ENCODE data around the gene MRPS22. TPM values are rescaled to one million over a fixed set of nuclear protein-coding genes. Genes with fewer than 3 reads are reported as not detected.

MRPS22 gene
- total and polyA plus RNA-seq, 9 of the 15 experiments (the other 6 are each of a cell fraction or from before 2014, with no cell fraction given): 148 to 397 (median 229) TPM

GRCh38 chr3:139339219-139339906 lies 4.5 kb upstream of the MRPS22 start (continued):
- TF ChIP-seq, protein P1, sequence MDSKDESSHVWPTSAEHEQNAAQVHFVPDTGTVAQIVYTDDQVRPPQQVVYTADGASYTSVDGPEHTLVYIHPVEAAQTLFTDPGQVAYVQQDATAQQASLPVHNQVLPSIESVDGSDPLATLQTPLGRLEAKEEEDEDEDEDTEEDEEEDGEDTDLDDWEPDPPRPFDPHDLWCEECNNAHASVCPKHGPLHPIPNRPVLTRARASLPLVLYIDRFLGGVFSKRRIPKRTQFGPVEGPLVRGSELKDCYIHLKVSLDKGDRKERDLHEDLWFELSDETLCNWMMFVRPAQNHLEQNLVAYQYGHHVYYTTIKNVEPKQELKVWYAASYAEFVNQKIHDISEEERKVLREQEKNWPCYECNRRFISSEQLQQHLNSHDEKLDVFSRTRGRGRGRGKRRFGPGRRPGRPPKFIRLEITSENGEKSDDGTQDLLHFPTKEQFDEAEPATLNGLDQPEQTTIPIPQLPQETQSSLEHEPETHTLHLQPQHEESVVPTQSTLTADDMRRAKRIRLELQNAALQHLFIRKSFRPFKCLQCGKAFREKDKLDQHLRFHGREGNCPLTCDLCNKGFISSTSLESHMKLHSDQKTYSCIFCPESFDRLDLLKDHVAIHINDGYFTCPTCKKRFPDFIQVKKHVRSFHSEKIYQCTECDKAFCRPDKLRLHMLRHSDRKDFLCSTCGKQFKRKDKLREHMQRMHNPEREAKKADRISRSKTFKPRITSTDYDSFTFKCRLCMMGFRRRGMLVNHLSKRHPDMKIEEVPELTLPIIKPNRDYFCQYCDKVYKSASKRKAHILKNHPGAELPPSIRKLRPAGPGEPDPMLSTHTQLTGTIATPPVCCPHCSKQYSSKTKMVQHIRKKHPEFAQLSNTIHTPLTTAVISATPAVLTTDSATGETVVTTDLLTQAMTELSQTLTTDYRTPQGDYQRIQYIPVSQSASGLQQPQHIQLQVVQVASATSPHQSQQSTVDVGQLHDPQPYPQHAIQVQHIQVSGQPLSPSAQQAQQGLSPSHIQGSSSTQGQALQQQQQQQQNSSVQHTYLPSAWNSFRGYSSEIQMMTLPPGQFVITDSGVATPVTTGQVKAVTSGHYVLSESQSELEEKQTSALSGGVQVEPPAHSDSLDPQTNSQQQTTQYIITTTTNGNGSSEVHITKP (IDR thresholded peaks at IDR 0.05; ENCODE audit: partially characterized antibody): no peak
- TF ChIP-seq NR2C1 (IDR thresholded peaks at IDR 0.05): peak; percentile 25; the same call in 1 of the 2 replicates
- TF ChIP-seq NR2C1 (tag; IDR thresholded peaks at IDR 0.05): no peak
- TF ChIP-seq, protein P2, sequence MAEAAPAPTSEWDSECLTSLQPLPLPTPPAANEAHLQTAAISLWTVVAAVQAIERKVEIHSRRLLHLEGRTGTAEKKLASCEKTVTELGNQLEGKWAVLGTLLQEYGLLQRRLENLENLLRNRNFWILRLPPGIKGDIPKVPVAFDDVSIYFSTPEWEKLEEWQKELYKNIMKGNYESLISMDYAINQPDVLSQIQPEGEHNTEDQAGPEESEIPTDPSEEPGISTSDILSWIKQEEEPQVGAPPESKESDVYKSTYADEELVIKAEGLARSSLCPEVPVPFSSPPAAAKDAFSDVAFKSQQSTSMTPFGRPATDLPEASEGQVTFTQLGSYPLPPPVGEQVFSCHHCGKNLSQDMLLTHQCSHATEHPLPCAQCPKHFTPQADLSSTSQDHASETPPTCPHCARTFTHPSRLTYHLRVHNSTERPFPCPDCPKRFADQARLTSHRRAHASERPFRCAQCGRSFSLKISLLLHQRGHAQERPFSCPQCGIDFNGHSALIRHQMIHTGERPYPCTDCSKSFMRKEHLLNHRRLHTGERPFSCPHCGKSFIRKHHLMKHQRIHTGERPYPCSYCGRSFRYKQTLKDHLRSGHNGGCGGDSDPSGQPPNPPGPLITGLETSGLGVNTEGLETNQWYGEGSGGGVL (CRISPR knock-in tag; IDR thresholded peaks at IDR 0.05): no peak
- 0 out of 2 replicates have a peak, but pooled peaks have one; percentile 23 for TF ChIP-seq MEF2D (tag; conservative IDR thresholded peaks at IDR 0.05; ENCODE audit: low read depth)
- TF ChIP-seq DMBX1 (CRISPR knock-in tag; IDR thresholded peaks at IDR 0.05; ENCODE audit: borderline replicate concordance): peak; percentile 49
- peak; percentile 37; the same call in 1 of the 2 replicates for TF ChIP-seq SP1 (CRISPR knock-in tag; IDR thresholded peaks at IDR 0.05)
- TF ChIP-seq TRIM28 (IDR thresholded peaks at IDR 0.05): 0 out of 2 replicates have a peak, but pooled peaks have one; percentile 21
- TF ChIP-seq IRF2 (CRISPR knock-in tag; IDR thresholded peaks at IDR 0.05): no peak
- no peak for TF ChIP-seq SREBF1 (IDR thresholded peaks at IDR 0.05; ENCODE audit: borderline replicate concordance, low read depth, low read length)
- TF ChIP-seq SNIP1 (IDR thresholded peaks at IDR 0.05; ENCODE audit: low read depth): no peak
- TF ChIP-seq DPF2 (IDR thresholded peaks at IDR 0.05): peak; percentile 99
- TF ChIP-seq ZNF589 (CRISPR knock-in tag; IDR thresholded peaks at IDR 0.05; ENCODE audit: low read depth): peak; percentile 39; the same call in 1 of the 2 replicates
- TF ChIP-seq, protein P3, sequence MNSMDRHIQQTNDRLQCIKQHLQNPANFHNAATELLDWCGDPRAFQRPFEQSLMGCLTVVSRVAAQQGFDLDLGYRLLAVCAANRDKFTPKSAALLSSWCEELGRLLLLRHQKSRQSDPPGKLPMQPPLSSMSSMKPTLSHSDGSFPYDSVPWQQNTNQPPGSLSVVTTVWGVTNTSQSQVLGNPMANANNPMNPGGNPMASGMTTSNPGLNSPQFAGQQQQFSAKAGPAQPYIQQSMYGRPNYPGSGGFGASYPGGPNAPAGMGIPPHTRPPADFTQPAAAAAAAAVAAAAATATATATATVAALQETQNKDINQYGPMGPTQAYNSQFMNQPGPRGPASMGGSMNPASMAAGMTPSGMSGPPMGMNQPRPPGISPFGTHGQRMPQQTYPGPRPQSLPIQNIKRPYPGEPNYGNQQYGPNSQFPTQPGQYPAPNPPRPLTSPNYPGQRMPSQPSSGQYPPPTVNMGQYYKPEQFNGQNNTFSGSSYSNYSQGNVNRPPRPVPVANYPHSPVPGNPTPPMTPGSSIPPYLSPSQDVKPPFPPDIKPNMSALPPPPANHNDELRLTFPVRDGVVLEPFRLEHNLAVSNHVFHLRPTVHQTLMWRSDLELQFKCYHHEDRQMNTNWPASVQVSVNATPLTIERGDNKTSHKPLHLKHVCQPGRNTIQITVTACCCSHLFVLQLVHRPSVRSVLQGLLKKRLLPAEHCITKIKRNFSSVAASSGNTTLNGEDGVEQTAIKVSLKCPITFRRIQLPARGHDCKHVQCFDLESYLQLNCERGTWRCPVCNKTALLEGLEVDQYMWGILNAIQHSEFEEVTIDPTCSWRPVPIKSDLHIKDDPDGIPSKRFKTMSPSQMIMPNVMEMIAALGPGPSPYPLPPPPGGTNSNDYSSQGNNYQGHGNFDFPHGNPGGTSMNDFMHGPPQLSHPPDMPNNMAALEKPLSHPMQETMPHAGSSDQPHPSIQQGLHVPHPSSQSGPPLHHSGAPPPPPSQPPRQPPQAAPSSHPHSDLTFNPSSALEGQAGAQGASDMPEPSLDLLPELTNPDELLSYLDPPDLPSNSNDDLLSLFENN (IDR thresholded peaks at IDR 0.05; ENCODE audit: low read depth in 2 of 2, low read length in 2 of 2): 0 out of 4 replicates have a peak, but pooled peaks of 1 of the 2 experiments have one; percentile 63
- TF ChIP-seq, protein P4, sequence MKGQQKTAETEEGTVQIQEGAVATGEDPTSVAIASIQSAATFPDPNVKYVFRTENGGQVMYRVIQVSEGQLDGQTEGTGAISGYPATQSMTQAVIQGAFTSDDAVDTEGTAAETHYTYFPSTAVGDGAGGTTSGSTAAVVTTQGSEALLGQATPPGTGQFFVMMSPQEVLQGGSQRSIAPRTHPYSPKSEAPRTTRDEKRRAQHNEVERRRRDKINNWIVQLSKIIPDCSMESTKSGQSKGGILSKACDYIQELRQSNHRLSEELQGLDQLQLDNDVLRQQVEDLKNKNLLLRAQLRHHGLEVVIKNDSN (CRISPR knock-in tag; IDR thresholded peaks at IDR 0.05): peak; percentile 83
- TF ChIP-seq NR4A1 (CRISPR knock-in tag; IDR thresholded peaks at IDR 0.05): no peak
- no peak for TF ChIP-seq NR4A1 (tag; IDR thresholded peaks at IDR 0.05)
- TF ChIP-seq CEBPG (CRISPR knock-in tag; IDR thresholded peaks at IDR 0.05): no peak
- TF ChIP-seq CEBPG (tag; conservative IDR thresholded peaks at IDR 0.05 in 1 of 2, IDR thresholded peaks at IDR 0.05 in 1 of 2): no peak
